Epithelial cell of prostate (primary cell): ENCODE results near the gene KLHL29.

Source experiments
- DNase-seq: peaks from one replicate; pipeline ENCODE4 v3.0.0-alpha.2; 2011; ENCODE audit warnings: low read depth, low spot score
- H3K27ac ChIP-seq: fragments of 450-650 bp; 2 replicates; pipeline ENCODE4 v1.5.1; 2017; ENCODE audit warnings: mild to moderate bottlenecking

The KLHL29 gene

DNA sequence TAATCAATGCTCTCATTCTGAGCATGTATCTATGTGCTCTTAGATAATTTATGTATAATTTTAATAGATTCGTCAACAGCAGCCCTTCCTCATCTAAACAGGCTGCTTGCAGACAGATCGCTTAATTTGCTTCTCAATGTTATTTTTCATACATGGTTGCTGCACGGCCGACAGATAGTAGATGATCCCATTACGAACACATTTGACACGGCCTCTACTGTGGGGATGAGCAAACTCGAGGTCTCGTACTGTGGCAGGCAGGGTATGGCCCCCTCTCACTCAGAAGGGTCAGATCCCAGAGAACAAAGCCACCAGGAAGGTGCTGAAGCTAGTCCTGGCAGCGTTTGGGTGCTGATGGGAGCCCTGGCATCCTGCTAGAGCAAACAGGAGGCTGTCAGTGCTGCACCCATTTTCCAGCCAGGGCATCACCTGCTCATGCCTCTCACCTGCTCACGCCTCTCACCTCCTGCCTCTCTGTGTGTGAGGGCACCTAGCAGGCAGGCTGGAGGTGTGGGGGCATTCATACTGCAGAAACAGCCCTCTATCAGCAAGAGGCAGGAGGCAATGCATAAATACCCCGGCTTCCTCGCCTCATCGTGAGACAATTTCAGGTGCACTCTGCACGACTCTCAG is 80.0 kb downstream of the KLHL29 start:
- no peak overlapping the region for H3K27ac ChIP-seq
- DNase-seq = no peak

DNA sequence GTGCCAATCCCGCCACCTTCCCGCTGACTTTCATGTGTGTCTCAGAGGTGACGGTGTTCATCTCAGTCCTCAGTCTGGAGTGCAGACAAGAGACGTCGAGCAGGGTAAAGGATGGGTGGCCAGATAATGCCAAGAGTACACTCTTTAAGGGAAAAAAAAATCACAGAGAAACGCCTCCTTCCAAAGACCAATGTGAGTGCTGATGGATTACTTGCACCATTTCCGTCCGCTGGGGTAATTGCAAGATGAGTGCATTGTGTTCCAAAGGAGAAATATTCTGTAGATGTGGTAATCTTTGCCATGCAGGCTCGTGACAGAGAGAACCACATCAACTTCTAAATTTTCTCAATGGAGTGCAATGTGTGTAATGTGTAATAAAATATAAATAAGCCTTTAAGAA is 81.0 kb downstream of the KLHL29 start:
- DNase-seq = no peak
- H3K27ac ChIP-seq = no peak overlapping the region

DNA sequence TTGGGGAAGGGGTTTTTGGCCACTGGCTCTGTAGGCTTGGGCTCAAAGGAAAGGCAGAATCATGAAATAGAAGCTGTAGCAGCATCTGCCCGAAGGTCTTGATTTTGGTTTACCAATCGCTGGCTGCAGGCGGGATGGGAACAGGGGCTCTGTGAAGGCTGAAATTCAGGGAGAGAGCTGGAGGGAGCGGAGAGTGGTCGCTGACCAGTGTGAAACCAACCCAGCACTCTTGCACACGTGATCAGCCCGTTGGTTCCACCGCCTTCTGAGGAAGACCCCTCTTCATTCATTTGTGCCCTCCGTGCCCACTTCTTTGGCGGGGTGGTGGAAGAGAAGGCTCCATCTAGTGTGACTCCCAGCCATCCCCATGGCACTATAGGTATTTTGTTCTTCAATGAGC is 82.6 kb downstream of the KLHL29 start:
- H3K27ac ChIP-seq = no peak overlapping the region
- DNase-seq = no peak

DNA sequence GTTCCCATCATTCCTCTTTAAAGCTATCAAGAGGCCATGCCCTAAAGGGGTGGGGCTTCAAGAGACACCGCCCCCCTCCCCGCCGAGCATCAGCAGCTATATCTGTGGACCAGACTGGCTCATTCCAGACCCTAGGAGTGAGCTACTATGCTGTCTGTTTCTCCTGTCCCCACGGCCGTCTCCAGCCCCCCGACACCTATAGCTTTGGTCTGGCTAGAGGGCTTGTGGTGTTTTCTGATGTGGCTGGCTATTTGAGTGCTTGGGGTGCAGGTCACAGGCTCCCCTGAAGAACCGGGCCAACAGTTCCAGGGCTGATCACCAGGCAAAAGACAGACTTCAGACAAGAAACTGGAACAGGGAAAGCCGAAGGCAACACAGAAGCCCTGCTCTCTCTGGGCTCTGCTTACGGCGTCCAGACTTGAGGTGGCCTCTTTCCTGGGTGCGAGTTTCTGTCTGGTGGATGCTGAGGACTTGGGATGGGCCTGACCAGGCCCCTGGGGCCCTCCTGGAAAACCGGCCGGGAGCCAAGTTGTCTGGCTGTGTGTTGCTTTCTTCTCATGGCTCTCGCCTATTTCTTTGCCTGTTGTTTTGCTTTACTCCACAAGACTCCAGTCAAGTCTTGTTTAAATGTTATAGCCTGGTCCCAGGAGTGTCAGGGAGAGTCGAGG is 83.6 kb downstream of the KLHL29 start:
- no peak overlapping the region for H3K27ac ChIP-seq
- DNase-seq = no peak

DNA sequence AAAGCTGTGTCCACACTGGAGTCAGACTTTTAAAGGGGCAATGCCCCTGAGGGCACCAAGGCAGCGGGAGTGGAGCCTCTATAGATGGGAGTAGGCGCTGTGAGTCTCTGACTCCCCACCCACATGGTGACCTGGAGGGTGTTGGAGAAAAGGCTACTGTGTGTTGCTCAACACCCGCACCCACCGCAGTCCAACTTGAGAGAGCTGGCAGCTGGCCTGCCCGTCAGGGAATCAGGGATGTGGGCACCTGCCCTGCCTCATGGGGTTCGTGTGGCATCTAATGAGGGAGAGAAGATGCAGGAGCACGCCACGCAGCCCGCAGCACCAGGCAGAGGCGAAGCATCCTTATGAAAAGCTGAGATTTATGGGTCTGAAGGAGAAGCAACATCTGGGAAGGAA is 84.2 kb downstream of the KLHL29 start:
- DNase-seq = no peak
- H3K27ac ChIP-seq = no peak overlapping the region

DNA sequence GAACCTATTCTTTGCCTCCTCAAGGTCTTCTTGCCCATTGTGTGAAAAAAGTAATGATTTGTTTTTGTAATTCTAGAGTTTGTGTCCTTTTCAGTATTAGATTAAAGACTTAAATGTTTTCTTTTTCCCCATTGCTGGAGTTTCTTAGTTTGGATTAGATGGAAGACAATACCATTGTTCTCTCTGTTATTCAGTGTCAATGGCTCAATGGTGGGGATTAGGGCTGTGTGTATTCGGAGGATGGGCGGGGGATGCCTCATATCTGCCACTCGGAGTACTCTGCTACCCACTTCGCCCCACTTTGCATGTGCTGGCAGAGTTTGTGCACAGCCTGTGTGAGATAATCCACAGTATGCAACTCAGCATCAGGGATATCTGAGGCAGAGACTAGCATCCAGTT is 90.1 kb downstream of the KLHL29 start:
- no peak overlapping the region for H3K27ac ChIP-seq
- no peak for DNase-seq

DNA sequence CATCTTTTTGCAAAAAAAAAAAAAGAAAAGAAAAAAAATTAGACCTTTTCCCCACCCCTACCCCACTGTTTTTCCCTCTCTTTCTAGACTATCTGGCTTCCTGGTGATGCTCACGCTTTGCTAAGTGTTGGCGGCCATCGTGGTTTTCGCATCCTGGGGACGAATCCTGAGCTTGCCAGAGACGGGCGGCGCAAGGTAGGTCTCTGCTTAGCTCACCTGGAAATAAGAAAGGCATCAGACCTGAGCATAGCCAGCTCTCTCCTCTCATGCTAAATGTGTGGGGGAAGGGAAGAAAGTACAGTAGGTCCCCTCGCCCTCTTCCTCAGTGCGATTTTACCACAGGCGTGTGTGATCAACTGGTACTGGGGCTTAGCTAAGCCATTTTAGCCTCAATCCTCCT is 90.5 kb downstream of the KLHL29 start:
- no peak for DNase-seq
- H3K27ac ChIP-seq = no peak overlapping the region

DNA sequence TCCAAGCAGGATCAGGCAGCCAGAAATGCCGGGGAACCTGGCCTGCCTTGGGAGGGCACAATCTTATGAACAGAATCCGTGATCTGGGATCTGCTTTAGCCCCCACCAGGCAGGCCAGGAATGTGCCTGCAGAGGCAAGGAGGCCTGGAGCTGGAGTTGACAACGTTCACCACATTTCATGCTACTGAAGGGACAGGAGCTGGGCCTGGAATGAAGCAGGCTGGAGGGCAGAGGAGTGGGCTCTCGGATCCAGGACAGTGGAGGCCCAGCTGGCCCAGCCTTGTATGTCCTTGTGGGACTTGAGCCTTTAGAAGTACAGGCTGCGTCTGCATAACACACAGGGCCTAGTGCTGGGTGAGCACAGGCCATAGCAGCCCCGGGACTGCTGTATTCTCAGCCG is 91.8 kb downstream of the KLHL29 start:
- no peak overlapping the region for H3K27ac ChIP-seq
- DNase-seq = no peak

DNA sequence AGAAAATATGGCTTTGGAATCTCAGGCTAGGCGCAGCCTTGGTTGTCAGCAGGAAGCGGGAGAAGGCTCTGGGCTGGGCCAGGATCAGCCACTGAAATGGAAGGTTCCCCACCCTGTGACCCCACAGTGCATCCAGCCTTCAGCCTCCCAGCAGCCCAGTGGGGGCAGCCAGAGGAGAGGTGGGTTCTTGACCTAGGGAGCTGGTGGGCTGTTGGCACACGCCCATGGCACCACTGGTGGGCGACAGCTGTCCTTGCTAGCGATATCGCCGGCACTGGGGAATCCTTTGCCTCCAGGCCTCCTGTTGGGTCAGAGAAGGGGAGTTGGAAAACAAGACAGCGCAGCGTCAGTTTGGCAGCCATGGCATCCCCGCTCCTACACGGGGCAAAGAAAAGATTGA is 92.4 kb downstream of the KLHL29 start:
- no peak for DNase-seq
- H3K27ac ChIP-seq = no peak overlapping the region

DNA sequence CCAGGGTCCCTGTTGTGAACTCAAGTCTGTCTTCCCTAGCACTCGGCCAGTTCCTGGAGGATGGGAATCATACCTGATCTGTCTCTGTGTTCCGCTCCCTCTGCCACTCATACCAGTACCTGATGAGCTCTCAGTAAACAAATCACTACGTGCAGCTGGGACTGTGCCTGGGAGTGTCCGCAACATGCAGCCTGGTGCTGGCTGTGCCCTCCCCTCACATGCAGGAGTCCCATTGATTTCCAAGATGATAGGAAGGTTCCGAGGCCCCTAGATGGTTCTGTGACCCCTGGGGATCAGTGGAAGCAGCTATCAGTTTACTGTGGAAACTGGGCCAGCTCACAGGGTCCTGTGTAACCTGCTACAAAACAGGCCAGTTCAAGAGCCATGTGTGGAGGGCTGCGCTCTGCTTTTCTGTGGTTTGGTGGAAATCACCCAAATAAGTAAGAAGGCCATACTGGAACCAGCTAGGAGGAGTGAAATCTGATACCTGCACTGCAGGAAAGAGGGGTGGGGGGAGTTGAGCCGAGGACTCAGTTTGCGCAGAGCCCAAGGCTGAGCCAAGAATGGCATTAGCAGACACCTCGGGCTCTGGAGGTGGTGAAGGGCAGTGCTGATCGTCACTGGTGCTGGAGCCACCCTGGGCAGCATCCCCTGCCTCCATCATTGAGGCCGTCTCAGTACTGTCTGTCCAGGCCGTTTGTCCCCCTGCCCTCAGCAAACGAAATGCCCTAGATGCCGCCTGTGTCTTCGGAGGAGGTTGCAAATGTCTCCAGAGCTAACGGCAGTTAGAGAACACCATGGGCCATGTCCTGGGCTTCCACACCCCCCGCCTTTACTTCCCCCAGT is 93.3 kb downstream of the KLHL29 start:
- no peak for DNase-seq
- no peak overlapping the region for H3K27ac ChIP-seq

DNA sequence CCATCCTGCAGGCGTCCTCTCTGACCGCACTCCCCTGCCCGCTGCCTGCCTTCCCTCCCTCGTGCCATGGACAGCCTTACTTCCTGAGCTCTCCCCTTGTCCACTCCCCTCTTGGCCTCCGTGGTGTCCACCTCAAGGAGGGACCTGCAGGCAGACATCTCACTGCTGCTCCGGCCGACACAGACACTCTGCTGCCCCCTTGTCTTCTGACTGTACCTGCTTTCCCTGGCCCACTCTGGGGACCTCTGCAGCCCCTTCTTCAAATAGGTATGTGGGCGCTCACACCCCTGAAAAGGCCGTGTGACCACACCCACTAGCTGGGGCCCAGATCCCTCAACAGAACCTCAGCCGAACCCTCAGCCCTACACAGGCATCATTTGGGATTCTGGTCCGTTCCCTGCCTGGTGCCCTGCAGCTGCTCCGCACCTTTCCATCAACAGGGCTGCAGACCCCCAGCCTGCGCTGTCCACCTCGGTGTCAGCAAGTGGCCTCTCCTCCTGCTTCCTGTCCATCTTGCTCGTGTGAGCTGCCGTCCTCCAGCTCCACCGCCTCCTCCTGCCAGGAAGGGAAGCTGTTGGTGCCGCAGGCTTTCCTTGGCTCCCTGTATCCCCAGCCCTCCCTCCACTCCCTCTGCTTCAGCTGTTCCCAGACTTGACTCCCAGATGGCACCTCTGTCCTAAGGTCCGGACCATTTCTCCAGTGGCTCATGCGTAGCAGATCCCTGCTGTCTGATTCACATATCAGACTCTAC is 94.1 kb downstream of the KLHL29 start:
- H3K27ac ChIP-seq = no peak overlapping the region
- DNase-seq = no peak

DNA sequence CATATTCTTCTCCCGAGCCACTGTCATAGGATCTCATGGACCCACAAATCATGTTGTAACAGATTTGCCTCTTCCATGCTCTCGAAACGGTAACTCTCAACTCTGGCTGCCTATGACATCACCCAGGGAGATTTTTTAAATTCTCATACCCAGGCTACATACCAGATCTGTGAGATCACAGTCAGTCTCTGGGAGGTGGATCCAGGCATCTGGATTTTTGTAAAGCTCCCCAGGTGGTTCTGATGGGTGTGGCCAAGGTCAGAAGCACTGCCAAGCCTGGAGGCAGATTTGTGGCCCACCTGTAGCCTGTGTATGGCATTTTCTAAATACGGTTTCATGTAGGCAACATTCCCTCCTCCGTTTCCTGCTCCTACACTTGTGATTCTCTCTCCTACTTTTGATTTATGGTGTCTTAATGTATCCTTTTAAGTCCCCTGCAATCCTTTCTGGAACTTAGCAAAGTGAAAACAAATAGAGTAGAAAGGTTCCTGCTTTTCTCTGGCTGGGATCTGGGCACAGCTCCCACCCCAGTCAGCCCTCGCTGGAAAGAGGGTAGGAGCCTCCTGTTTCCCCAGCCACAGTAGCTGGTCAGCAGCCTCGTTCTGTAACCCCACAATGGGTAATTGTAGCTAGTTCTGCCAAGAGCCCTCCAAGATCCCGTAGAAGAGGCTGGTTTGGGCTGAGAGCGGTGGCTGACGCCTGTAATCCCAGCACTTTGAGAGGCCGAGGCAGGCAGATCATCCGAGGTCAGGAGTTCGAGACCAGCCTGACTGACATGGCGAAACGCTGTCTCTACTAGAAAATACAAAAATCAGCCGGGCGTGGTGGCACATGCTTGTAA is 96.2 kb downstream of the KLHL29 start:
- peak overlapping the region; percentile 69 for H3K27ac ChIP-seq
- peak; percentile 59 for DNase-seq

DNA sequence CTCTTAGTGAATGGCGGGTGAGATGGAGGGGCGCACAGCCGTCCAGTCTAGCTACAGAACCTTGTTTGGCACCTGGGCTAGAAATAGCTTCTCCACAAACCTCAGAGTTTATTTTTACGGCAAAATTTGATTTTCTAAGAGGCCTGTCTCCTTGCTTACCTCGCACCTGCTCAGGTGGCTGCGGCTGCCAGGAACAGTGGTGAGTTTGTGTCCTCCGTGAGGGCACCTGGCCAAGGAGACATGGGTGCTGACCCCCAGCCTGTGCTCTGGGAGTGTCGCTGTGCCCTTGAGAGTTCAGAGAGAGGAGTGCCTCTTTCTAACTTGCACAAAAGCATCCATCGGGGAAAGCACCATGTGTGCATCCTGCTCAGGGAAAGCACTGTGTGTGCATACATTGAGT is 97.2 kb downstream of the KLHL29 start:
- DNase-seq = no peak
- no peak overlapping the region for H3K27ac ChIP-seq

DNA sequence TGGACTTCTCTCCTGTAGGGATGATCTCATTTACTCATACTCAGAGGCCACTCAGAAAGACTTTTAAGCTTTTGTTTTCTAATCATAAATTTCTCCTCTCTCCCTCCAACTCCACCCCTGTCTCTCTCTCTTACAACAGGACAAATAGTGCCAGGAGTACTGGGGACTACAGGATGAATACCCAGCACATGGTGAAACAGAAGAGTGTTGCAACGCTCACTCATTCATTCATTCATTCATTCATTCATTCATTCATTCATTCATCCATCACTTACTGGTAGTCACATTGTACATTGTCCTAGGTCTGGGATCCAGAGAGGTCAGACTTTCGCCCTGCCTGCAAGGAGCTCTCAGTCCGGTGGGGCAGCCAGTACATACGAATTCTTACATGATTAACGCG is 97.6 kb downstream of the KLHL29 start:
- no peak for DNase-seq
- no peak overlapping the region for H3K27ac ChIP-seq

DNA sequence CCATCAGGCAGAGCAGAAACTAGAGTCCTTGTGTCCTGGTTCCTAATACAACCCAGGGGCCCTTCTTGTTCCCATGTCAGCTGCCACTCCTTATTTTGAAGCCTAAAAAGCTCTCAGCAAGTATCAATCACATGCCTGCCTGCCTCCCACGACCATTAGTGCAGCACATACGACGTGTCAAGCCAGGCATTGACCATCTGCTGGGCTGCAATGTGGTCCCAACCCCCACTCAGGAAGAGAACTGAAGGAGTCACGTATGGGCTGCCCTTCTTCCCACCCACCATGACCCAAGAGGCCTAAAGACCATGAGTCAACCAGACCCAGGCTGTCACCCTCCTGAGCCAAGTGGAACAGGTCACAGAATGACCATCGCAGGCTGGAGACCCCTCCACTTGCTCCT is 98.8 kb downstream of the KLHL29 start:
- no peak overlapping the region for H3K27ac ChIP-seq
- no peak for DNase-seq

DNA sequence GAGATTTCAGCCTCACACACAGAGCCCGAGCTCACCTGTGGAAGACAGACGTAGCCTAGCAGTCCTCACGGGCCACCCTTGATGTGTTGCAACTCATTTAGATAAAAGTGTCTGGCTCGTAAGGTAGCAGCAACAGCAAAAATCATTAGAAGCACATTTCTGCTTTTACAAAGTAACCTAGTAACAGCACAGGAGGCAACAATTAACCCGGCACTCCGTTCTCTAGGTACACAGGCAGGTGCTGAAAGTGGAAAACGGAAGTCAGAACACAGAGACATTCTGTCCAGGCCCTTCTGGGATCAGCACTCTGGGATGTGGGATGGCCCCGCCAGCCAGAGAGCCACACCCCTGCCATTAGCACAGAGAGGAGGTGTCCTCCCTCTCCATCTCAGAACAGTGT is 99.3 kb downstream of the KLHL29 start:
- no peak for DNase-seq
- H3K27ac ChIP-seq = no peak overlapping the region

DNA sequence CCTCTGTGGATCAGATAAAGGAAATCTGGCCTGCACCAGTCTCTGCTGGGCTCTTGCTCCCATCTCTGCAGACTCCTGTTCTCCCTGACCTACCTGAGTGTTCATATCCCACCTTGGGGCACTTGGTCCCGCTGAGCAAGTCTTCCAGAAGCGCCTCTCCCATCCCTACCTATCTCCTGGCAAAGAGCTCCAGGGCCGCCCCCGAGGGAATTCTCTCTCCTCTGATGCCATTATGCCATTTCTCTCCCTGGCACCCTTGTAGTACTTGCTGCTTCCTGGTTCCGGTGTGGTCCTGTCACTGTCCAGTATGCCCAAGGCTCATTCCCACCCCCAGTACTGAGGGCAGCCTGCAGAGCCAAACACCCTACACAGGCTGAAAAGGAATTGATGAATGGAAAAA is 99.8 kb downstream of the KLHL29 start:
- no peak overlapping the region for H3K27ac ChIP-seq
- DNase-seq = no peak

DNA sequence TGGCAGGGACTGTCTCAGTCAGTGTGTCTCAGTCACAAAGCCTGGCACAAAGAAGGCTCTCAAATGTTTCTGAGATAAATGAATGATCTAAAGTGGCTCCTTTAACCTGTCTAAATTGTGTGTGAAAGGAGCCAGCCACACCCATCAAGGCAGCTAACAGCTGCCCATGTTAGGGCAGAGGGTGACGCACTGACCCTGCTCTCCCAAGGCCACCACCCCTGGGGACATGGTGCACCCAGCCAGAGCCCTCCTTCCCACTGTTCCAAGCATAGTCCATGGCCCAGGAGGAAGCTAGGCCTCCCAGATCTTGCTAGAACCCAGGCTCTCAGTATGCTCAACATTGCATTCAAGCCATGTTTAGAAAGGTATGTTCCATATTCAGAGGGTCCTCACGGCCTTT is 100.3 kb downstream of the KLHL29 start:
- H3K27ac ChIP-seq = no peak overlapping the region
- DNase-seq = no peak

DNA sequence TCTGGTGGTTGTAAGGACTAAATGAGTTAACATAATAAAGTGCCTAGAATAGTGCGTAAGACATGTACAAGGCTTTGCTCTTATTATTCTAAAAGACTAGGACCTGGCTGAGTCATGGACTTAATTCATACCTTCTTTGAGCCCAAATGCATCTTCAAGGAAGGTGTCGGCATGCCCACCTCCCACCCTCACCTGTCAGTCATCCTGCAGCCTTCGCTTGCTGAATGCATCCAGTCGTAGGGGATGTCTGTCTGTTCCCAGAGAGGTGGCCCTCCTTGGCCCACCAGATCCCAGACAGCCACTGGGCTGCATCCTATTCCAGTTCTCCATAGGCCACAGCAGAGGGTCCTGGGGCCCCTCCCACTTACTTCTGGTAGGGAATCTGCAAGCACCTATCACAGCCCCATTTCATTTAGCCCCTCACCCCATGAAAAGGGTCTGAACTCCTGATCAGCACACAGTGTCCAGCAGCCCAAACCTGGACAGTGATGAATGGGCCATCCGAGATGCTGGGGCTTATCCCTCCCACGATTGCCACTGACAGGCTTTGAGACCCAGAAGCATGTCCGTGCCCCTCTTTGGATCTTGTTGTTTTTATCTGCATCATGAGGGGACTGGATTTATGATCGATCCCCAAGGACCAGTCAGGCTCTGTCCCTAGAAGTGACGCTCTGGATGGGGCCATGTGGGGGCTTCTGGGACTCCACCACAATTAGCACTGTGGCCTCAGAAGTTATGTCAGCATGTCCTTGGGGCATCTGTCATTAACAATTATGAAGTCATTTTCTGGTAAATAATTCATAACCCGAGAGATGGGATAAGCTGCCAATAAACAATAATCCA is 101.1 kb downstream of the KLHL29 start:
- H3K27ac ChIP-seq = no peak overlapping the region
- DNase-seq = no peak
